ENCODE results near the gene AASS.

DNA sequence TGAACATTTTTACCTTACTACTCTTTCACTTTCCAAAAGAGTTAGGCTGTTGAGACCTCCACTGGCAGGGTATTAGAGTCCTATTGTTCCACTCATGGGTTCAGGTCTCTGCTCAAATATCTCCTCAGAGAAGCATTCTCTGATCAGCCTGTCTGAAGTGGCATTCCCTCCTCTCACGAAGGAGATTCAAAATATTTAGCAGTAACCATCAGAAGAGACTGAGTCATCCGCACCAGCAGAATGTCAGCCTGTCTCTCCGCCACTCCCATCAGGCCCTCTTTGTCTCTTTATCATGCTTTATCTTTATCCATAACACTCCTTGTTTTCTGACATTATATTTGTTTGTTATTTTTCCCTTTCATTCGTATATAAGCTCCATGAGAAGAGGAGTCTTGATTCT is 79.1 kb downstream of the AASS start:
- TF ChIP-seq POLR2AphosphoS5 (IDR thresholded peaks at IDR 0.05; ENCODE audit: low read length) (no peak), TCF3 (IDR thresholded peaks at IDR 0.05; ENCODE audit: borderline replicate concordance, insufficient read depth, low read depth, low read length) (no peak), FOXM1 (IDR thresholded peaks at IDR 0.05; ENCODE audit: low read depth, low read length) (no peak), CTCF (IDR thresholded peaks at IDR 0.05 in 2 of 3, conservative IDR thresholded peaks at IDR 0.05 in 1 of 3; ENCODE audit: control insufficient read depth in 2 of 3, extremely low read depth in 1 of 3, insufficient read depth in 1 of 3, low read depth in 3 of 3, low read length in 3 of 3) (no peak), E2F8 (IDR thresholded peaks at IDR 0.05; ENCODE audit: low read depth, partially characterized antibody) (no peak)

Measured in GM12878 (cell line).